DOHH2 (cell line): ENCODE data around the gene ZNF385B.

Source experiments
- CTCF ChIP-seq: fragments of 200-600 bp; sonication (generic); IDR thresholded peaks from one replicate; pipeline ENCODE4 v1.5.1; 2014; ENCODE audit warnings: antibody characterized with exemption, mild to moderate bottlenecking, low read depth, low read length; ENCODE audit not compliant: poor library complexity, severe bottlenecking
- EZH2phosphoT487 ChIP-seq: fragments of 200-600 bp; sonication (generic); IDR thresholded peaks from 2 replicates; pipeline ENCODE4 v1.6.1; 2017; ENCODE audit warnings: borderline replicate concordance, mild to moderate bottlenecking, antibody characterized with exemption, low read length, moderate library complexity, mixed read lengths

DNA sequence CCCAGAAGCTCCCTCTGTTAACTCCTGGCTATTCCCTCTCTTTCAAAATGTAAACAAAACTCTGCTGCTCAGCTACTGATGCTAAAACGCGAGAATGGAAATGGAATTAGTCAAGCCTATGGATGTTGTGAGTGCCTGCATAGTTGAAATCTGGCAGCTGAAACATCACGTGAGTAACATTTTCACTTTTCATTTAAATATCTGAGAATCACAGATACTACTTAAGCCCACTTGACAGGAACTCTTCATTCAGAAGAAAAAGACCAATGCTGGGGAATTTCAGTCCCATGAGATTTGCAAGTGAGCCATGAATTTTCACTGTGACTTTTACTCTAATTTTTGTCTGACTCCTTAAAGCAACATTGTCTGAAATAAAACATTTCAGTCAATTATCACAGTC, 381.5 kb downstream of the ZNF385B start:
- no peak for TF ChIP-seq CTCF
- TF ChIP-seq EZH2phosphoT487: no peak
